HL-60 (cell line): Measurements from ENCODE around the gene FNIP1.

Source experiments
- DNase-seq, 2 experiments: peaks; one replicate each; pipeline ENCODE4 v3.0.0-alpha.2; 2010 to 2020; ENCODE audit warnings: low read depth in 1 of 2, low spot score in 1 of 2
- H3K27ac ChIP-seq: fragments of 250-450 bp; sonication (Bioruptor Pico); replicated peaks from 2 replicates; pipeline ENCODE4 v1.5.1; 2020; ENCODE audit warnings: mild to moderate bottlenecking, moderate library complexity
- H3K27me3 ChIP-seq: fragments of 250-450 bp; sonication (Bioruptor Pico); 2 replicates; pipeline ENCODE4 v1.5.1; 2021; ENCODE audit warnings: mild to moderate bottlenecking, moderate library complexity; ENCODE audit not compliant: insufficient read depth, poor library complexity, severe bottlenecking
- H3K4me3 ChIP-seq: replicated peaks from 2 replicates; pipeline ENCODE4 v1.5.1; 2011; ENCODE audit warnings: mild to moderate bottlenecking, control low read depth, low read length; ENCODE audit not compliant: insufficient read depth
- CTCF ChIP-seq: IDR thresholded peaks from one replicate; pipeline ENCODE4 v1.5.1; 2011; ENCODE audit warnings: low read length, control low read depth, inconsistent platforms; ENCODE audit not compliant: insufficient read depth
- GABPA ChIP-seq: IDR thresholded peaks from 2 replicates; pipeline ENCODE4 v1.6.1; 2012; ENCODE audit warnings: low read depth
- POLR2AphosphoS5 ChIP-seq: IDR thresholded peaks from 2 replicates; pipeline ENCODE4 v1.6.1; 2012; ENCODE audit warnings: low read depth
- REST ChIP-seq: IDR thresholded peaks from 2 replicates; pipeline ENCODE4 v1.6.1; 2012; ENCODE audit warnings: low read depth; ENCODE audit not compliant: insufficient replicate concordance
- SPI1 ChIP-seq: IDR thresholded peaks from 2 replicates; pipeline ENCODE4 v1.6.1; 2012; ENCODE audit warnings: low read depth, mild to moderate bottlenecking, borderline replicate concordance

FNIP1 gene

GRCh38 chr5:131749723-131750470 is 46.9 kb downstream of the FNIP1 start:
- no peak overlapping the region for H3K4me3 ChIP-seq
- TF ChIP-seq REST: no peak
- TF ChIP-seq POLR2AphosphoS5: no peak
- no peak for TF ChIP-seq GABPA
- TF ChIP-seq SPI1: no peak
- no peak for TF ChIP-seq CTCF
- DNase-seq: no peak
- H3K27ac ChIP-seq: no peak overlapping the region
- H3K27me3 ChIP-seq: no peaks in the 10 kb centered on the region

- no peak for DNase-seq
- Histone ChIP-seq H3K27ac (peak overlapping the region; percentile 40), H3K4me3 (no peak overlapping the region), H3K27me3 (no peaks in the 10 kb centered on the region)
- TF ChIP-seq REST (no peak), GABPA (no peak), SPI1 (no peak), POLR2AphosphoS5 (no peak), CTCF (no peak)
These were observed 47.7 kb downstream of the FNIP1 start for GRCh38 chr5:131749138-131749537.

GRCh38 chr5:131747180-131748105 is 49.4 kb downstream of the FNIP1 start:
- H3K27me3 ChIP-seq: no peaks in the 10 kb centered on the region
- peak in 1 of 2 experiments; percentile 50 for DNase-seq
- H3K4me3 ChIP-seq: no peak overlapping the region
- peak; percentile 10; the same call in 1 of the 2 replicates for TF ChIP-seq SPI1
- TF ChIP-seq CTCF: no peak
- H3K27ac ChIP-seq: peak overlapping the region; percentile 73
